Measurements from ENCODE around the gene ATP2C1. TPM values are rescaled to one million over a fixed set of nuclear protein-coding genes. Genes with fewer than 3 reads are reported as not detected.

The ATP2C1 gene
- total and polyA plus RNA-seq, 2 donors (not counting 1 experiment from before 2014, with no cell fraction given), result 111 to 196 TPM

GRCh38 chr3:130997289-130997688 is 103.4 kb downstream of the ATP2C1 start:
- no peaks in the 10 kb centered on the region for H3K79me2 ChIP-seq (ENCODE audit: control insufficient read depth, insufficient read depth, low read length)
- no peaks in the 10 kb centered on the region for H4K20me1 ChIP-seq (ENCODE audit: control insufficient read depth, extremely low read depth, insufficient read depth, low read length)
- H3K27ac ChIP-seq (ENCODE audit: insufficient read depth, low read length), result no peak overlapping the region
- H2AFZ ChIP-seq (ENCODE audit: low read length), result no peak overlapping the region
- no peaks in the 10 kb centered on the region for H3K27me3 ChIP-seq (ENCODE audit: control insufficient read depth, insufficient read depth, low read length)
- no peak for TF ChIP-seq CTCF (conservative IDR thresholded peaks at IDR 0.05 in 1 of 2, IDR thresholded peaks at IDR 0.05 in 1 of 2; ENCODE audit: low read depth in 1 of 2, low read length in 2 of 2)
- no peak for TF ChIP-seq EZH2 (IDR thresholded peaks at IDR 0.05; ENCODE audit: low read length, missing control alignments)
- H3K4me1 ChIP-seq (ENCODE audit: control insufficient read depth, extremely low read depth, insufficient read depth, low read length), result no peaks in the 10 kb centered on the region
- peak in 1 of 2 donors; percentile 77 for DNase-seq (ENCODE audit: low read depth in 2 of 2)
- H3K9ac ChIP-seq (ENCODE audit: insufficient read depth, low read length), result no peak overlapping the region
- H3K4me3 ChIP-seq (replicated peaks in 1 of 4; ENCODE audit: control extremely low read depth in 1 of 4, insufficient read depth in 1 of 4, low read depth in 3 of 4, low read length in 4 of 4), result no peak overlapping the region
- no peaks in the 10 kb centered on the region for H3K9me3 ChIP-seq (ENCODE audit: control insufficient read depth, insufficient read depth, low read depth, low read length)
- no peak overlapping the region for H3K4me2 ChIP-seq (ENCODE audit: extremely low read depth, insufficient read depth, low read length)
- no peaks in the 10 kb centered on the region for H3K36me3 ChIP-seq (ENCODE audit: control insufficient read depth, insufficient read depth, low read length)

DNA sequence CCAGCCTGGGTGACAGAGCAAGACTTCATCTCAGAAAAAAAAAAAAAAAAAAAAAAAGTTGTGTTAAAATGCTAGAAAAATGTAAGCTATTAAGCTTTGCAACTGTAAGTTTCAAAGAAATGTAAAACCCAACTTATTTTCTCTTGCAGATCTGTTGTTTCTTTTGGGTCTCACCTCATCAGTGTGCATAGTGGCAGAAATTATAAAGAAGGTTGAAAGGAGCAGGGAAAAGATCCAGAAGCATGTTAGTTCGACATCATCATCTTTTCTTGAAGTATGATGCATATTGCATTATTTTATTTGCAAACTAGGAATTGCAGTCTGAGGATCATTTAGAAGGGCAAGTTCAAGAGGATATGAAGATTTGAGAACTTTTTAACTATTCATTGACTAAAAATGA is 107.2 kb downstream of the ATP2C1 start:
- DNase-seq (ENCODE audit: low read depth in 2 of 2), result no peak
- TF ChIP-seq EZH2 (IDR thresholded peaks at IDR 0.05; ENCODE audit: low read length, missing control alignments) (no peak), CTCF (conservative IDR thresholded peaks at IDR 0.05 in 1 of 2, IDR thresholded peaks at IDR 0.05 in 1 of 2; ENCODE audit: low read depth in 1 of 2, low read length in 2 of 2) (no peak)

GRCh38 chr3:131004603-131005002 is 110.7 kb downstream of the ATP2C1 start:
- H3K4me1 ChIP-seq (ENCODE audit: control insufficient read depth, extremely low read depth, insufficient read depth, low read length), result no peaks in the 10 kb centered on the region
- H3K9ac ChIP-seq (ENCODE audit: insufficient read depth, low read length), result no peak overlapping the region
- H2AFZ ChIP-seq (ENCODE audit: low read length), result no peak overlapping the region
- peaks cover 2% of the 10 kb centered on the region for H3K36me3 ChIP-seq (ENCODE audit: control insufficient read depth, insufficient read depth, low read length)
- TF ChIP-seq EZH2 (IDR thresholded peaks at IDR 0.05; ENCODE audit: low read length, missing control alignments) (no peak), CTCF (conservative IDR thresholded peaks at IDR 0.05 in 1 of 2, IDR thresholded peaks at IDR 0.05 in 1 of 2; ENCODE audit: low read depth in 1 of 2, low read length in 2 of 2) (no peak)
- no peaks in the 10 kb centered on the region for H3K79me2 ChIP-seq (ENCODE audit: control insufficient read depth, insufficient read depth, low read length)
- no peak for DNase-seq (ENCODE audit: low read depth in 2 of 2)
- H3K27me3 ChIP-seq (ENCODE audit: control insufficient read depth, insufficient read depth, low read length), result no peaks in the 10 kb centered on the region
- no peak overlapping the region for H3K27ac ChIP-seq (ENCODE audit: insufficient read depth, low read length)
- no peaks in the 10 kb centered on the region for H4K20me1 ChIP-seq (ENCODE audit: control insufficient read depth, extremely low read depth, insufficient read depth, low read length)
- no peaks in the 10 kb centered on the region for H3K9me3 ChIP-seq (ENCODE audit: control insufficient read depth, insufficient read depth, low read depth, low read length)
- H3K4me2 ChIP-seq (ENCODE audit: extremely low read depth, insufficient read depth, low read length), result no peak overlapping the region
- H3K4me3 ChIP-seq (replicated peaks in 1 of 4; ENCODE audit: control extremely low read depth in 1 of 4, insufficient read depth in 1 of 4, low read depth in 3 of 4, low read length in 4 of 4), result no peak overlapping the region

More for the DNA sequence above, 107.2 kb downstream of the ATP2C1 start:
- Histone ChIP-seq H3K4me1 (ENCODE audit: control insufficient read depth, extremely low read depth, insufficient read depth, low read length) (no peaks in the 10 kb centered on the region), H3K4me2 (ENCODE audit: extremely low read depth, insufficient read depth, low read length) (no peak overlapping the region), H3K79me2 (ENCODE audit: control insufficient read depth, insufficient read depth, low read length) (no peaks in the 10 kb centered on the region), H3K27ac (ENCODE audit: insufficient read depth, low read length) (no peak overlapping the region), H3K9ac (ENCODE audit: insufficient read depth, low read length) (no peak overlapping the region), H3K36me3 (ENCODE audit: control insufficient read depth, insufficient read depth, low read length) (peaks cover 2% of the 10 kb centered on the region), H2AFZ (ENCODE audit: low read length) (no peak overlapping the region), H3K9me3 (ENCODE audit: control insufficient read depth, insufficient read depth, low read depth, low read length) (no peaks in the 10 kb centered on the region), H4K20me1 (ENCODE audit: control insufficient read depth, extremely low read depth, insufficient read depth, low read length) (no peaks in the 10 kb centered on the region), H3K27me3 (ENCODE audit: control insufficient read depth, insufficient read depth, low read length) (no peaks in the 10 kb centered on the region), H3K4me3 (replicated peaks in 1 of 4; ENCODE audit: control extremely low read depth in 1 of 4, insufficient read depth in 1 of 4, low read depth in 3 of 4, low read length in 4 of 4) (no peak overlapping the region)
